Retinal pigment epithelial cell (primary cell): ENCODE data around the gene DCTN3.

ENCODE experiments used
- DNase-seq: peaks from one replicate; pipeline ENCODE4 v3.0.0-alpha.2; 2010; ENCODE audit warnings: low read depth
- H3K4me3 ChIP-seq: 2 replicates; pipeline ENCODE4 v1.5.1; 2011; ENCODE audit warnings: mild to moderate bottlenecking, low read length, control low read depth, moderate library complexity
- CTCF ChIP-seq: conservative IDR thresholded peaks from 2 replicates; pipeline ENCODE4 v1.5.1; 2011; ENCODE audit warnings: low read depth, low read length, control low read depth, inconsistent platforms

Gene DCTN3

GRCh38 chr9:34612788-34613390 lies 7.4 kb downstream of the DCTN3 start:
- peak; percentile 29 for DNase-seq
- peak overlapping the region; percentile 88 for H3K4me3 ChIP-seq
- peak; percentile 88 for TF ChIP-seq CTCF

GRCh38 chr9:34611811-34612787 lies 8.2 kb downstream of the DCTN3 start, which contains the start of gene RPP25L:
RPP25L (minus strand) TSS chr9:34612097; CDS start chr9:34611296, 801 bp downstream.
- no peak for DNase-seq
- peak within 1 kb of the TSS; percentile 88 for H3K4me3 ChIP-seq
- TF ChIP-seq CTCF = no peak

GRCh38 chr9:34611251-34611810 lies 9.0 kb downstream of the DCTN3 start:
- DNase-seq = no peak
- TF ChIP-seq CTCF = no peak
- H3K4me3 ChIP-seq = peak overlapping the region; percentile 88

- peak overlapping the region; percentile 88 for H3K4me3 ChIP-seq
- no peak for DNase-seq
Observed at GRCh38 chr9:34610434-34611206, 9.7 kb downstream of the DCTN3 start.

GRCh38 chr9:34607331-34607730 lies 13.0 kb downstream of the DCTN3 start:
- no peak for DNase-seq
- no peak for TF ChIP-seq CTCF
- H3K4me3 ChIP-seq = no peak overlapping the region

More at GRCh38 chr9:34610434-34611206, 9.7 kb downstream of the DCTN3 start:
- TF ChIP-seq CTCF = no peak

GRCh38 chr9:34606905-34607304 lies 13.4 kb downstream of the DCTN3 start:
- no peak for DNase-seq
- TF ChIP-seq CTCF = no peak
- H3K4me3 ChIP-seq = no peak overlapping the region
